Measurements from ENCODE around the gene SUMO3. TPM values are rescaled to one million over a fixed set of nuclear protein-coding genes. Genes with fewer than 3 reads are reported as not detected.

The SUMO3 gene
- total and polyA plus RNA-seq, 10 of the 15 experiments (the other 5 are each of a cell fraction or from before 2014, with no cell fraction given), result 14.3 to 164 (median 89.9) TPM

DNA sequence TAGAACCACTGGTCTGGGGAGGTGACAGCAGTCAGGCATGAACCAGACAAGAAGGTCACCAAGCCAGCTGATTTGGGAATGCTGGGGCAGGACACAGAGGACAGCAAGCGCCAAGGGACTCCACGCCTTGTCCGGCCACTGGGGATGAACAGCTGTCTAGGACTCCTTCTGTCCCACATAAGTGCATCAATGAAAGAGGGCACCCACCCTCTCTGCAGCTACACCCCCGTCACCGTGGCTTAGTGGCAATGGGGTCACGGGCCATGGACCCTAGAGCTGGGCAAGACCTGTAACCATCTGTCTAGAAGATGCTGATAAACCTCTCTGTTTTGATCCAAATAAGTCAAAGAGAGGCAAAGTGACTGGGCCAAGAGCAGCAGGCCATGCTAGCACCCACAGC, 33.1 kb downstream of the SUMO3 start:
- no peak overlapping the region for H3K27ac ChIP-seq (ENCODE audit: control insufficient read depth, insufficient read depth)
- H3K79me2 ChIP-seq (ENCODE audit: control insufficient read depth, insufficient read depth, low read length), result peaks cover 13% of the 10 kb centered on the region
- intact Hi-C loops (cut with micrococcal nuclease; ENCODE audit: unreplicated experiment) (no loop called here), in situ Hi-C loops (cut with MboI) (no loop called here)
- ATAC-seq (no peak), DNase-seq (ENCODE audit: low read depth, low spot score) (no peak), FAIRE-seq (no peak)
- 97% methylated on average over 6 of the region's 6 CpGs for WGBS (ENCODE audit: insufficient coverage, insufficient replicate concordance, low lambda C conversion rate, missing lambda C conversion rate)
- peaks cover 11 to 13% of the 10 kb centered on the region in 2 experiments; a peak in 3 of 4 replicates for H3K36me3 ChIP-seq (ENCODE audit: control insufficient read depth in 2 of 2, insufficient read depth in 2 of 2, low read length in 1 of 2)
- no peak for TF ChIP-seq ZNF24 (IDR thresholded peaks at IDR 0.05)
- no peaks in the 10 kb centered on the region for H3K9me3 ChIP-seq (replicated peaks; ENCODE audit: control insufficient read depth, insufficient read depth, low read length)
- no peak overlapping the region for H2AFZ ChIP-seq (ENCODE audit: control insufficient read depth, low read depth, low read length)
- CTCF ChIA-PET, result interaction anchor here (1.7 kb wide), 1 partner anchor 9 kb away, joined by 7 read pairs; no protein-coding TSS in a partner anchor
- RAD21 ChIA-PET (ENCODE audit: unreplicated experiment), result interaction anchor here (1.2 kb wide), 1 partner anchor 8 kb away, joined by 5 read pairs; no protein-coding TSS in a partner anchor
- POLR2A ChIA-PET, result no interaction called here
- H3K4me3 ChIP-seq, result no peak overlapping the region
- no TSS peak for BruUV-seq (replicated peaks)
- H3K27me3 ChIP-seq (replicated peaks in 1 of 2; ENCODE audit: control insufficient read depth in 2 of 2, insufficient read depth in 2 of 2, low read length in 1 of 2), result no peaks in the 10 kb centered on the region
- peaks cover 6% of the 10 kb centered on the region; the same call in 1 of the 2 replicates for H3K4me1 ChIP-seq (ENCODE audit: control insufficient read depth, insufficient read depth, low read length)
- no peak overlapping the region for H3K4me2 ChIP-seq (ENCODE audit: control insufficient read depth, insufficient read depth)
- SMC1A ChIA-PET (ENCODE audit: uncharacterized antibody, unreplicated experiment), result interaction anchor here (1.6 kb wide), 1 partner anchor 9 kb away, joined by 5 read pairs; no protein-coding TSS in a partner anchor
- no peak overlapping the region for H3K9ac ChIP-seq (ENCODE audit: control insufficient read depth, insufficient read depth, low read length)
- no peaks in the 10 kb centered on the region; the same call in 1 of the 2 replicates for H4K20me1 ChIP-seq (ENCODE audit: control insufficient read depth, insufficient read depth)

DNA sequence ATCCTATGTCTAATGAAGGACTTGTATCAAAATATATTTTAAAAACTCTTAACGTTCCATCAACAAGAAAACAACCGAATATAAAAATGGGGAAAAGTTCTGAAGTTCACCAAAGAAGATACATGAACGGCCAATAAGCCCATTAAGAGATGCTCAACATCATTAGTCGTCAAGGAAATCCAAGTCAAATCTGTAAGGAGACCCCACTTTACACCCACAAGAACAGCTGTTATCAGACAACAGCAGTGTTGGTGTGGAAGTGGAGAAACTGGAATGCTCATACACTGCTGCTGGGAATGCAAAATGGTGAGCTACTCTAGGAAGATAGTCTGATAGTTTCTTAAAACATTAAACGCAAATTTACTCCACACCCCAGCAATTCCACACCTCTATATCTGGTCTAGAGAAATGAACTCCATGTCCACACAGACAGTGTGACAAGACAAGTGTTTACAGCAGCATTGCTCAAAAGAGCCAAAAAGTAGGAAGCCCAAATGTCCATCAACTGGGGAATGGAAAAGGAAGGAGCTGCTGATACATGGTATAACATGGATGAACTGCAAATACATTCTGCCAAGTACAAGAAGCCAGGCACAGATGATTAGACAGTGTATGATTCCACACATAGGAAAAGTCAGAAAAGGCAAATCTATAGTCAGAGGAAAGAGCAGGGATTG, 34.7 kb downstream of the SUMO3 start:
- ChIA-PET RAD21 (ENCODE audit: unreplicated experiment) (interaction anchor here (1.2 kb wide), 1 partner anchor 10 kb away, joined by 5 read pairs; no protein-coding TSS in a partner anchor), CTCF (interaction anchor here (1.7 kb wide), 1 partner anchor 10 kb away, joined by 7 read pairs; no protein-coding TSS in a partner anchor), SMC1A (ENCODE audit: uncharacterized antibody, unreplicated experiment) (interaction anchor here (1.6 kb wide), 1 partner anchor 10 kb away, joined by 5 read pairs; no protein-coding TSS in a partner anchor), POLR2A (interaction anchor here (0.6 kb wide), 1 partner anchor 33 kb away, joined by 3 read pairs; no protein-coding TSS in a partner anchor)
- Histone ChIP-seq H4K20me1 (ENCODE audit: control insufficient read depth, insufficient read depth) (no peaks in the 10 kb centered on the region; the same call in 1 of the 2 replicates), H3K4me3 (no peak overlapping the region), H2AFZ (ENCODE audit: control insufficient read depth, low read depth, low read length) (no peak overlapping the region), H3K27me3 (replicated peaks in 1 of 2; ENCODE audit: control insufficient read depth in 2 of 2, insufficient read depth in 2 of 2, low read length in 1 of 2) (no peaks in the 10 kb centered on the region), H3K4me1 (ENCODE audit: control insufficient read depth, insufficient read depth, low read length) (no peaks in the 10 kb centered on the region), H3K4me2 (ENCODE audit: control insufficient read depth, insufficient read depth) (no peak overlapping the region), H3K36me3 (ENCODE audit: control insufficient read depth in 2 of 2, insufficient read depth in 2 of 2, low read length in 1 of 2) (peaks cover 13 to 14% of the 10 kb centered on the region in 2 experiments), H3K27ac (ENCODE audit: control insufficient read depth, insufficient read depth) (no peak overlapping the region), H3K9me3 (replicated peaks; ENCODE audit: control insufficient read depth, insufficient read depth, low read length) (no peaks in the 10 kb centered on the region), H3K79me2 (ENCODE audit: control insufficient read depth, insufficient read depth, low read length) (peaks cover 2% of the 10 kb centered on the region; the same call in 1 of the 2 replicates), H3K9ac (ENCODE audit: control insufficient read depth, insufficient read depth, low read length) (no peak overlapping the region)
- BruUV-seq (replicated peaks), result no TSS peak
- DNase-seq (ENCODE audit: low read depth, low spot score), result no peak
- 88% methylated on average over 5 of the region's 5 CpGs for WGBS (ENCODE audit: insufficient coverage, insufficient replicate concordance, low lambda C conversion rate, missing lambda C conversion rate)
- no peak for TF ChIP-seq BCL11A (IDR thresholded peaks at IDR 0.05; ENCODE audit: low read depth, low read length)
- TF ChIP-seq WRNIP1 (IDR thresholded peaks at IDR 0.05; ENCODE audit: borderline replicate concordance, low read depth, low read length), result no peak
- no peak for TF ChIP-seq ZNF384 (IDR thresholded peaks at IDR 0.05; ENCODE audit: borderline replicate concordance, low read depth, low read length)
- intact Hi-C loops (cut with micrococcal nuclease; ENCODE audit: unreplicated experiment) (no loop called here), in situ Hi-C loops (cut with MboI) (no loop called here)
- no peak for FAIRE-seq
- ATAC-seq, result no peak
